Osteocyte (in vitro differentiated cells): ENCODE measurements around the gene TARBP2. TPM values are rescaled to one million over a fixed set of nuclear protein-coding genes. Genes with fewer than 3 reads are reported as not detected.
"Not testable (repeated sequence)": the region's sequence is repeated elsewhere in the genome, so short reads cannot be mapped to it uniquely, and the experiment has no call there.

Source experiments
- DNase-seq: peaks from one replicate; pipeline ENCODE4 v3.0.0; 2021; ENCODE audit warnings: mixed read lengths; ENCODE audit not compliant: unreplicated experiment; ENCODE audit errors: extremely low spot score
- H3K27ac Mint-ChIP-seq: one replicate; pipeline ENCODE4 v1.8.0; 2021; ENCODE audit warnings: mild to moderate bottlenecking, mixed read lengths; ENCODE audit not compliant: unreplicated experiment
- H3K27me3 Mint-ChIP-seq: one replicate; pipeline ENCODE4 v1.8.0; 2021; ENCODE audit warnings: mixed read lengths; ENCODE audit not compliant: unreplicated experiment
- H3K36me3 Mint-ChIP-seq: one replicate; pipeline ENCODE4 v1.8.0; 2021; ENCODE audit warnings: mixed read lengths; ENCODE audit not compliant: unreplicated experiment
- H3K4me1 Mint-ChIP-seq: one replicate; pipeline ENCODE4 v1.8.0; 2021; ENCODE audit warnings: mixed read lengths; ENCODE audit not compliant: unreplicated experiment
- H3K4me3 Mint-ChIP-seq: one replicate; pipeline ENCODE4 v1.8.0; 2021; ENCODE audit warnings: mild to moderate bottlenecking, moderate library complexity, mixed read lengths; ENCODE audit not compliant: unreplicated experiment
- H3K9me3 Mint-ChIP-seq: one replicate; pipeline ENCODE4 v1.8.0; 2021; ENCODE audit warnings: mixed read lengths; ENCODE audit not compliant: unreplicated experiment
- CTCF ChIP-seq: fragments of 200-600 bp; sonication (generic); IDR thresholded peaks from 2 replicates; pipeline ENCODE4 v1.5.0; 2021; ENCODE audit warnings: antibody characterized with exemption, mild to moderate bottlenecking, moderate library complexity
- total RNA-seq: library from RNA; stranded (reverse); gene quantifications from 2 replicates; pipeline ENCODE4 v1.2.1, GENCODE V29; 2021

TARBP2 gene
- total RNA-seq, 1 donor from 2014 or later, result 33.9 TPM

GRCh38 chr12:53538209-53538689 is 37.2 kb downstream of the TARBP2 start:
- TF ChIP-seq CTCF, result no peak
- Mint-ChIP-seq H3K36me3 (peaks cover 31% of the 10 kb centered on the region), H3K4me1 (no peaks in the 10 kb centered on the region), H3K27me3 (no peaks in the 10 kb centered on the region), H3K27ac (no peak overlapping the region), H3K9me3 (no peaks in the 10 kb centered on the region), H3K4me3 (no peak overlapping the region)
- DNase-seq, result no peak

DNA sequence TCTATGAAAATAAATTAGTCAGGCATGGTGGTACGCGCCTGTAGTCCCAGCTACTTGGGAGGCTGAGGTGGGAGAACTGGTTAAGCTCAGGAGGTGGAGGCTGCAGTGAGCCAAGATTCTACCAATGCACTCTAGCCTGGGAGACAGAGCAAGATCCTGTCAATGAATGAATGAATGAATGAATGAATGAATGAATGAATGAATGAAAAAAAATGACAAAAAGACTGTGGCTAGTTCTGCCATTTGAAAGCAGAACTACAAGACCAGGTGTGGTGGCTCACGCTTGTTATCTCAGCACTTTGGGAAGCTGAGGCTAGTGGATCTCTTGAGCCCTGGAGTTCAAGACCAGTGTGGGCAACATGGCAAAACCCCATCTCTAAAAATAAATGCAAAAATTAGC is 38.4 kb downstream of the TARBP2 start:
- H3K36me3 Mint-ChIP-seq, result peaks cover 27% of the 10 kb centered on the region
- no peaks in the 10 kb centered on the region for H3K9me3 Mint-ChIP-seq
- no peak overlapping the region for H3K4me3 Mint-ChIP-seq
- H3K27me3 Mint-ChIP-seq, result no peaks in the 10 kb centered on the region
- DNase-seq, result no peak
- peaks cover 8% of the 10 kb centered on the region for H3K4me1 Mint-ChIP-seq
- no peak for TF ChIP-seq CTCF
- H3K27ac Mint-ChIP-seq, result no peak overlapping the region

DNA sequence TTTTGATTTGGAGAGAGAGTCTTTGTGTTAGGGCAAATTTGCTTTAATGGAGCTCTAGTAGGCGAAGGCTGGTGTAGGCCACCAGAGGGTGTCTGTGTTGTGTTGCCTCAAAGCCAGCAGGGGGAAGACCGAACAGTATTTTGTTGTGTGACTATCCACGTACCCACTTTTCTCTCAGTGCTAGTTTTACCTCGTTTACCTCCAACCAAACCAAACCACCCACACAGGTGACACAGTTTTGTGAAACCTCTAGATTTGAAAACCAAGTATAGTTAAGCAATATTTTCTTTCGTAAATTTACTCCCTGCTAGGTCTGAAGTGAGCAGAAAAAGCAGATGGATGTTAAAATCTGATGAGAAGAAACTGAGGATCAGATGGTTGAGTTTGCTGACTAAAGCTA is 42.5 kb downstream of the TARBP2 start:
- peaks cover 11% of the 10 kb centered on the region for H3K36me3 Mint-ChIP-seq

DNA sequence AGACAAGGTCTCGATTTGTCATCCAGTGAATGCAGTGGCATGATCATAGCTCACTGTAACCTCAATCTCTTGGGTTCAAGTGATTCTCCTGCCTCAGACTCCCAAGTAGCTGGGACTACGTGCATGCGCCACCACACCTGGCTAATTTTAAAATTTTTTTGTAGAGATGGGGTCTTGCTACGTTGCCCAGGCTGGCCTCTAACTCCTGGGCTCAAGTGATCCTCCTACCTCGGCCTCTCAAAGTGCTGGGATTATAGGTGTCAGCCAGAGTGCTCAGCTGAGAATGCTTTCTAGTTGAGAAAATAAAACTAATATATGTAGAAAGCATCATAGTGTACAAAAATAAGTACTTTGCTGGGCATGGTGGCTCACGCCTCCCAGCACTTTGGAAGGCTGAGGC is 47.3 kb downstream of the TARBP2 start:
- H3K4me3 Mint-ChIP-seq, H3K27me3 Mint-ChIP-seq, H3K27ac Mint-ChIP-seq, H3K9me3 Mint-ChIP-seq, DNase-seq: not testable (repeated sequence)
- peaks cover 10% of the 10 kb centered on the region for H3K36me3 Mint-ChIP-seq
- H3K4me1 Mint-ChIP-seq, result peaks cover 19% of the 10 kb centered on the region

More for the DNA sequence above, 42.5 kb downstream of the TARBP2 start:
- Mint-ChIP-seq H3K27me3 (no peaks in the 10 kb centered on the region), H3K9me3 (no peaks in the 10 kb centered on the region), H3K27ac (peak overlapping the region; percentile 88), H3K4me3 (no peak overlapping the region), H3K4me1 (peaks cover 8% of the 10 kb centered on the region)
- peak; percentile 96 for TF ChIP-seq CTCF
- peak; percentile 86 for DNase-seq

- H3K4me3 Mint-ChIP-seq, H3K9me3 Mint-ChIP-seq, H3K27me3 Mint-ChIP-seq, DNase-seq: not testable (repeated sequence)
- Mint-ChIP-seq H3K36me3 (peaks cover 13% of the 10 kb centered on the region), H3K27ac (peak overlapping the region; percentile 64), H3K4me1 (peaks cover 12% of the 10 kb centered on the region)
These were observed 49.0 kb downstream of the TARBP2 start for GRCh38 chr12:53550131-53550530.

DNA sequence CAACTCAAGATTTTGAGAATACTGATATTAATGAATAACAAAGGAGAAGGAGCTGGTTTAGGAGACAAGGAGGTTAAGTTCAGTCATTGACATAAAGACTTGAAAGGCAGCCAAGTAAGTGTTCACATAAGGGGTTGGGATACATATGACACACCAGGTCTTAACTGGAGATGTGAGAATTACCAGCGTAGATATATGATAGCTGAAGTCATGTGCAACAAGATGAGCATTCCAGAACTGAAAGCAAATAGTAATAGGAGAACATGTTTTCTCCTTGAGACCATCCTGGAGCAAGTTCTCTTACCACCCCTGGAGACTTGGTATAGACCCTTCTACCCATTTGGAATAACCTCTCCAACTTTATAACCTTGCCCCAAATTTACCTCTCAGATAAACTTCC is 49.5 kb downstream of the TARBP2 start:
- Mint-ChIP-seq H3K36me3 (peaks cover 13% of the 10 kb centered on the region), H3K27me3 (no peaks in the 10 kb centered on the region), H3K27ac (peak overlapping the region; percentile 64), H3K4me1 (peaks cover 12% of the 10 kb centered on the region), H3K4me3 (no peak overlapping the region), H3K9me3 (no peaks in the 10 kb centered on the region)
- no peak for DNase-seq
- TF ChIP-seq CTCF, result no peak
